ENCODE data around the gene SCRG1.

- TF ChIP-seq MAX (IDR thresholded peaks at IDR 0.05; ENCODE audit: insufficient read depth, insufficient read length) (no peak), POLR2A (IDR thresholded peaks at IDR 0.05; ENCODE audit: low read depth, low read length) (no peak), CTCF (IDR thresholded peaks at IDR 0.05; ENCODE audit: extremely low read depth in 1 of 2, insufficient read depth in 1 of 2, low read depth in 1 of 2, low read length in 2 of 2) (no peak)
Measured at GRCh38 chr4:173433447-173433846, 34.5 kb upstream of the SCRG1 start.

All from endothelial cell of umbilical vein (primary cell).